HEK293 (cell line): ENCODE data around the gene SPEG.

ENCODE experiments used
- CTCF ChIA-PET: fragments of 350-600 bp; formaldehyde crosslinking; extraction: SDS; loops from one replicate; lab custom pipeline; 2021; ENCODE audit warnings: antibody characterized with exemption; lab: Yijun Ruan, JAX
- POLR2A ChIA-PET: fragments of 300-600 bp; formaldehyde crosslinking; extraction: SDS; loops from one replicate; lab custom pipeline; 2020; ENCODE audit warnings: antibody characterized with exemption, inconsistent platforms; lab: Yijun Ruan, JAX
- H3K27ac ChIP-seq: fragments of 200-500 bp; sonication (Bioruptor generic); 2 replicates; pipeline ENCODE4 v1.5.1; 2014; ENCODE audit warnings: low read depth, low read length, control low read depth, inconsistent platforms; ENCODE audit errors: extremely low read depth
- H3K36me3 ChIP-seq, 2 experiments: fragments of 200-500 bp in 1 of 2; sonication (Bioruptor generic) in 1 of 2; 1 replicate in 1 of 2; 2 replicates in 1 of 2; pipeline ENCODE4 v1.5.1; 2014 to 2017; ENCODE audit warnings: inconsistent platforms in 2 of 2, low read length in 2 of 2; ENCODE audit not compliant: control insufficient read depth in 2 of 2, insufficient read depth in 1 of 2
- H3K4me1 ChIP-seq: fragments of 200-500 bp; sonication (Bioruptor generic); 2 replicates; pipeline ENCODE4 v1.5.1; 2014; ENCODE audit warnings: mild to moderate bottlenecking, low read length, inconsistent platforms; ENCODE audit not compliant: control insufficient read depth, insufficient read depth
- H3K4me3 ChIP-seq: 2 replicates; pipeline ENCODE4 v1.5.1; 2011; ENCODE audit warnings: low read depth, mild to moderate bottlenecking, control low read depth, low read length, moderate library complexity
- H3K9me3 ChIP-seq: fragments of 200-500 bp; sonication (Bioruptor generic); 2 replicates; pipeline ENCODE4 v1.5.1; 2014; ENCODE audit warnings: low read depth, low read length, inconsistent platforms; ENCODE audit not compliant: control insufficient read depth, insufficient read depth
- BCL6B ChIP-seq: fragments of 450-650 bp; formaldehyde crosslinking; IDR thresholded peaks from 2 replicates; pipeline ENCODE4 v1.5.1; 2017; ENCODE audit warnings: missing biosample characterization, missing genetic modification characterization
- EGR2 ChIP-seq: fragments of 450-650 bp; formaldehyde crosslinking; IDR thresholded peaks from 2 replicates; pipeline ENCODE4 v1.5.1; 2016; ENCODE audit warnings: low read depth, missing biosample characterization, missing genetic modification characterization
- MEIS1 ChIP-seq: sonication (generic); formaldehyde crosslinking; IDR thresholded peaks from 2 replicates; pipeline ENCODE4 v1.8.1; 2022; ENCODE audit warnings: missing genetic modification reagents, mild to moderate bottlenecking, borderline replicate concordance
- PBX3 ChIP-seq: sonication (generic); formaldehyde crosslinking; IDR thresholded peaks from 2 replicates; pipeline ENCODE4 v1.8.1; 2022; ENCODE audit warnings: mild to moderate bottlenecking, moderate library complexity, missing genetic modification reagents
- PRDM2 ChIP-seq: fragments of 450-650 bp; formaldehyde crosslinking; IDR thresholded peaks from 2 replicates; pipeline ENCODE4 v1.5.1; 2016; ENCODE audit warnings: missing biosample characterization, missing genetic modification characterization, borderline replicate concordance
- PRDM4 ChIP-seq: fragments of 450-650 bp; formaldehyde crosslinking; IDR thresholded peaks from 2 replicates; pipeline ENCODE4 v1.5.1; 2017; ENCODE audit warnings: missing biosample characterization, missing genetic modification characterization
- REPIN1 ChIP-seq: fragments of 450-650 bp; formaldehyde crosslinking; IDR thresholded peaks from 2 replicates; pipeline ENCODE4 v1.5.1; 2017; ENCODE audit warnings: missing biosample characterization, missing genetic modification characterization, low read depth
- SETDB1 ChIP-seq: IDR thresholded peaks from one replicate; pipeline ENCODE4 v1.6.1; 2017; ENCODE audit warnings: mild to moderate bottlenecking, low read length, moderate library complexity, mixed read lengths; ENCODE audit not compliant: insufficient read length
- ZBTB1 ChIP-seq: fragments of 450-650 bp; formaldehyde crosslinking; IDR thresholded peaks from 2 replicates; pipeline ENCODE4 v1.5.1; 2016; ENCODE audit warnings: missing biosample characterization, missing genetic modification characterization
- ZNF138 ChIP-seq: fragments of 450-650 bp; formaldehyde crosslinking; IDR thresholded peaks from 2 replicates; pipeline ENCODE4 v1.5.1; 2016; ENCODE audit warnings: missing biosample characterization, missing genetic modification characterization, borderline replicate concordance
- ZNF157 ChIP-seq: fragments of 450-650 bp; formaldehyde crosslinking; IDR thresholded peaks from 2 replicates; pipeline ENCODE4 v1.5.1; 2016; ENCODE audit warnings: missing biosample characterization, missing genetic modification characterization
- ZNF175 ChIP-seq: fragments of 450-650 bp; formaldehyde crosslinking; IDR thresholded peaks from 2 replicates; pipeline ENCODE4 v1.5.1; 2016; ENCODE audit warnings: missing biosample characterization, missing genetic modification characterization
- ZNF2 ChIP-seq: fragments of 450-650 bp; formaldehyde crosslinking; IDR thresholded peaks from 2 replicates; pipeline ENCODE4 v1.5.1; 2016; ENCODE audit warnings: missing biosample characterization, missing genetic modification characterization
- ZNF280C ChIP-seq: fragments of 450-650 bp; formaldehyde crosslinking; IDR thresholded peaks from 2 replicates; pipeline ENCODE4 v1.5.1; 2016; ENCODE audit warnings: missing biosample characterization, missing genetic modification characterization
- ZNF341 ChIP-seq: fragments of 450-650 bp; formaldehyde crosslinking; IDR thresholded peaks from 2 replicates; pipeline ENCODE4; 2016; ENCODE audit warnings: low read depth, missing biosample characterization, missing genetic modification characterization
- ZNF423 ChIP-seq: fragments of 450-650 bp; formaldehyde crosslinking; IDR thresholded peaks from 2 replicates; pipeline ENCODE4 v1.5.1; 2016; ENCODE audit warnings: missing biosample characterization, missing genetic modification characterization
- ZNF610 ChIP-seq: fragments of 450-650 bp; formaldehyde crosslinking; IDR thresholded peaks from 2 replicates; pipeline ENCODE4 v1.5.1; 2016; ENCODE audit warnings: missing biosample characterization, missing genetic modification characterization, borderline replicate concordance
- ZNF677 ChIP-seq: fragments of 450-650 bp; IDR thresholded peaks from 2 replicates; pipeline ENCODE4 v1.5.0; 2018; ENCODE audit warnings: missing biosample characterization, mild to moderate bottlenecking, missing genetic modification characterization, moderate library complexity
- ZSCAN4 ChIP-seq: fragments of 450-650 bp; formaldehyde crosslinking; IDR thresholded peaks from 2 replicates; pipeline ENCODE4 v1.5.1; 2017; ENCODE audit warnings: missing biosample characterization, missing genetic modification characterization

The SPEG gene

GRCh38 chr2:219441451-219442255 is 7.0 kb downstream of the SPEG start (continued):
- TF ChIP-seq ZNF280C = no peak
- TF ChIP-seq ZBTB1 = no peak

- ChIA-PET CTCF (interaction anchor here (0.6 to 4.1 kb wide), 7 partner anchors 7 to 99 kb away, joined by 3 to 24 read pairs (median 3); no protein-coding TSS in a partner anchor), POLR2A (interaction anchor here (0.7 to 1.3 kb wide), 5 partner anchors 11 to 129 kb away, joined by 3 to 5 read pairs (median 4); partner anchors contain the start of gene GMPPA)
- Histone ChIP-seq H3K36me3 (peaks cover 0 to 10% of the 10 kb centered on the region in 2 experiments; a peak in 1 of 3 replicates), H3K4me3 (peak overlapping the region; percentile 55), H3K27ac (no peak overlapping the region; the same call in 1 of the 2 replicates), H3K9me3 (no peaks in the 10 kb centered on the region), H3K4me1 (no peaks in the 10 kb centered on the region)
- no peak for TF ChIP-seq PRDM4 (tag by site-specific recombination)
- no peak for TF ChIP-seq BCL6B (tag by site-specific recombination)
- no peak for TF ChIP-seq ZNF423 (tag by site-specific recombination)
- TF ChIP-seq EGR2 (tag by site-specific recombination) = no peak
- no peak for TF ChIP-seq MEIS1 (CRISPR knock-in tag)
- TF ChIP-seq PBX3 (CRISPR knock-in tag) = no peak
- no peak for TF ChIP-seq ZNF2 (tag by site-specific recombination)
- peak; percentile 43 for TF ChIP-seq ZNF341 (tag by site-specific recombination)
- no peak for TF ChIP-seq ZNF138
- TF ChIP-seq ZNF175 (tag by site-specific recombination) = no peak
- TF ChIP-seq ZNF157 = no peak
- TF ChIP-seq REPIN1 = no peak
- TF ChIP-seq ZNF677 (tag by site-specific recombination) = no peak
- no peak for TF ChIP-seq PRDM2 (tag by site-specific recombination)
- TF ChIP-seq ZNF610 = no peak
- no peak for TF ChIP-seq ZSCAN4 (tag by site-specific recombination)
- TF ChIP-seq SETDB1 = no peak
Observed at GRCh38 chr2:219442256-219443015, 7.8 kb downstream of the SPEG start.
